Liver (tissue), 9 donors: ENCODE measurements around the gene CRMP1. TPM values are rescaled to one million over a fixed set of nuclear protein-coding genes. Genes with fewer than 3 reads are reported as not detected.

Experiments
- DNase-seq: peaks from one replicate; pipeline ENCODE4 v3.0.0-alpha.2; 2017; ENCODE audit warnings: low spot score
- H3K27ac ChIP-seq, 2 donors: one replicate each; pipeline ENCODE4 v1.7.0; 2013; ENCODE audit warnings: inconsistent platforms in 2 of 2, low read length in 2 of 2, control low read depth in 1 of 2, low read depth in 1 of 2, mild to moderate bottlenecking in 1 of 2
- H3K27me3 ChIP-seq, 4 donors: one replicate each; pipeline versions ENCODE4 v1.6.1 to v1.7.0; 2013; ENCODE audit warnings: low read length in 3 of 4, inconsistent platforms in 1 of 4, mild to moderate bottlenecking in 1 of 4, moderate library complexity in 1 of 4; ENCODE audit not compliant: control insufficient read depth in 4 of 4, insufficient read depth in 4 of 4
- H3K36me3 ChIP-seq, 4 donors: one replicate each; pipeline versions ENCODE4 v1.6.1 to v1.7.0; 2013; ENCODE audit warnings: low read length in 3 of 4, mild to moderate bottlenecking in 3 of 4, low read depth in 1 of 4, moderate library complexity in 1 of 4; ENCODE audit not compliant: control insufficient read depth in 4 of 4, insufficient read depth in 3 of 4
- H3K4me1 ChIP-seq, 4 donors: one replicate each; pipeline versions ENCODE4 v1.6.1 to v1.7.0; 2013; ENCODE audit warnings: low read length in 3 of 4, mild to moderate bottlenecking in 3 of 4, moderate library complexity in 1 of 4; ENCODE audit not compliant: control insufficient read depth in 4 of 4, insufficient read depth in 4 of 4
- H3K4me3 ChIP-seq, 3 donors: one replicate each; pipeline versions ENCODE4 v1.6.1 to v1.7.0; 2013; ENCODE audit warnings: low read length in 3 of 3, control low read depth in 1 of 3, low read depth in 1 of 3, mild to moderate bottlenecking in 1 of 3
- H3K9ac ChIP-seq, 2 donors: one replicate each; pipeline ENCODE4 v1.7.0; 2013; ENCODE audit warnings: low read length in 2 of 2, mild to moderate bottlenecking in 2 of 2, moderate library complexity in 2 of 2, control low read depth in 1 of 2, low read depth in 1 of 2
- H3K9me3 ChIP-seq, 4 donors: one replicate each; pipeline versions ENCODE4 v1.6.1 to v1.7.0; 2013; ENCODE audit warnings: low read length in 3 of 4; ENCODE audit not compliant: control insufficient read depth in 4 of 4
- FOXA1 ChIP-seq: IDR thresholded peaks from 2 replicates; pipeline ENCODE4 v1.6.1; 2016; ENCODE audit warnings: antibody characterized with exemption
- GABPA ChIP-seq, 2 donors: IDR thresholded peaks in 1 of 2; conservative IDR thresholded peaks in 1 of 2; 2 replicates each; pipeline ENCODE4 v1.6.1; 2016; ENCODE audit warnings: antibody characterized with exemption in 2 of 2, mild to moderate bottlenecking in 1 of 2, moderate library complexity in 1 of 2
- HNF4A ChIP-seq, 2 donors: conservative IDR thresholded peaks; 2 replicates each; pipeline ENCODE4 v1.6.1; 2016; ENCODE audit warnings: antibody characterized with exemption in 2 of 2, mild to moderate bottlenecking in 2 of 2
- HNF4G ChIP-seq: IDR thresholded peaks from 2 replicates; pipeline ENCODE4 v1.6.1; 2016; ENCODE audit warnings: antibody characterized with exemption
- SP1 ChIP-seq: IDR thresholded peaks from 2 replicates; pipeline ENCODE4 v1.6.1; 2018; ENCODE audit warnings: antibody characterized with exemption, mild to moderate bottlenecking
- TAF1 ChIP-seq: conservative IDR thresholded peaks from 2 replicates; pipeline ENCODE4 v1.6.1; 2016; ENCODE audit warnings: antibody characterized with exemption, mild to moderate bottlenecking
- WGBS: extraction: QIAGEN DNeasy Blood & Tissue Kit; methylation state at CpG from one replicate; pipeline ENCODE4 v1.1.7; 2013; 5-methylcytosine and 5-hydroxymethylcytosine counted together
- polyA plus RNA-seq, 2 donors: library from polyadenylated mRNA; stranded (reverse) in 1 of 2; unstranded in 1 of 2; fragments of 200-250 nt in 1 of 2; fragments of >200 nt in 1 of 2; fragmentation: Nextera tagmentation in 1 of 2; extraction: Ambion mirVana in 1 of 2; gene quantifications; one replicate each; pipeline versions ENCODE4 v1.2.1 to v1.2.3, GENCODE V29; 2013 to 2015
- total RNA-seq, 2 donors: library from RNA; depleted of rRNA; stranded (reverse); fragments of >200 nt; gene quantifications; one replicate each; pipeline ENCODE4 v1.2.3, GENCODE V29; 2014
- TF ChIP-seq, protein P1 (sequence below): IDR thresholded peaks from 2 replicates; pipeline ENCODE4 v1.6.1; 2016; ENCODE audit warnings: antibody characterized with exemption
- TF ChIP-seq, protein P2 (sequence below): fragments of 150-350 bp; IDR thresholded peaks from 2 replicates; pipeline ENCODE4 v1.5.1; 2017; ENCODE audit warnings: improper control_type of control experiment, low read depth, low read length; ENCODE audit not compliant: missing input control
- TF ChIP-seq, protein P3 (sequence below): IDR thresholded peaks from 2 replicates; pipeline ENCODE4 v1.6.1; 2016; ENCODE audit warnings: antibody characterized with exemption
- donor health status: healthy.
- donor health status: healthy.
- donor health status: healthy.
- donor health status: healthy.
- donor health status: healthy.

CRMP1 gene
- total and polyA plus RNA-seq, 4 donors: 0.06 to 0.42 (median 0.12) TPM

DNA sequence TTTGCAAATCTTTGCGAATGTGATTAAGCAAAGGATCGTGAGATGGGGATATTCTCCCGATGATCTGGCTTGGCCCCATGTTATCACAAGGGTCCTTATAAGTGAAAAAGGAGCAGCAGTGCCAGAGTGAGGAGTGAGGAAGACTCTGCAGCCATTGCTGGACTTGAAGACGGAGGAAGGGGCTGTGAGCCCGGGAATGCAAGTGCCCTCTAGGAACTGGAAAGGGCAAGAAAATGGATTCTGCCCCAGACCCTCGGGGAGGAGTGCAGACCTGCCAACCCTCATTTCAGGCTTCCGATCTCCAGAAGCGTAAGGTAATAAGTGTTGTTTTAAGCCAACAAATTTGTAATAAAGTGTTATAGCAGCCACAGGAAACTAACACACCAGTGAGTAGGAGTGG lies 105.6 kb downstream of the CRMP1 start:
- 95% methylated on average over 8 of the region's 8 CpGs for whole genome bisulfite sequencing

DNA sequence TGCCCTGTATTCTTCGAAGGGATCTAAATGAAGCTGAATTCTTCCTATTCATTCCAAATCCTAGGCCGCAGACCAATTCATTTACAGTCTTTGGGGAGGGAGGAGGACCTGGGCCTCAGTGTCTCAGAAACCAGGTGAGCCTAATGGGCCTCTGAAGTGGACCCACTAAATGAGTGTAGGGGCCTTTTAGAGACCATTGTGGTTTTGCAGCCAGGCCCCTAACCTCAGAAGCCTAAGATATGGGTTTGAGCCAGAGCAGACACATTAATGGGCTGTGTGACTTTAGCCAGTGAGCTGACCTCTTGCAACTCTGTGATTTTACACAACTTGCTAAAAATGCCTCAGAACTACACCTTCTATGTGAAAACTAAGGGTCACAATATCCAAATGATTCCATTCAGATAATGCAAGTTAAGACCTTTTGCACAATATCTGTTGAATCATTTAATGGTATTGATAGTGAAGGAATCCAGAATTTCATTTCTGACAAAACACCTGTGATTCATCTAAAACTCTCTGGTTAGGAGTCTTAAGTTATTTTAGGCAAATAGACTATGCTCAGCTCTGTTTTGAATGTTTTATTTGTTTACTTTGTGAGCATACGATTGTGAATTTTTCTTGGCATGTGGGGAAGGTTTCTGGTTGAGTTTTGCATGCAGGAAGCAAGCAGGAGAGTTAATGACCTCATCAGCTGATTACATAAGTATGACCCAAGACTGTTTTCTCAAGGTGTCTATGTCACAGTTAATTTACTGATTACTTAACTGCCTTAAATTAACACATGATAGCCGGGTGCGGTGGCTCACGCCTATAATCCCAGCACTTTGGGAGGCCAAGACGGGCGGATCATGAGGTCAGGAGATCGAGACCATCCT lies 106.8 kb downstream of the CRMP1 start:
- Histone ChIP-seq H3K9ac (no peak overlapping the region), H3K4me3 (no peak overlapping the region), H3K27me3 (no peaks in the 10 kb centered on the region), H3K9me3 (no peaks in the 10 kb centered on the region), H3K27ac (no peak overlapping the region), H3K4me1 (no peaks in the 10 kb centered on the region), H3K36me3 (peaks cover 0 to 11% (median 2%) of the 10 kb centered on the region in 4 donors)
- 76% methylated on average over 9 of the region's 9 CpGs for WGBS
- TF ChIP-seq HNF4A (conservative IDR thresholded peaks at IDR 0.05) (no peak), FOXA1 (no peak), GABPA (IDR thresholded peaks at IDR 0.05 in 1 of 2, conservative IDR thresholded peaks at IDR 0.05 in 1 of 2) (no peak), SP1 (no peak)
- TF ChIP-seq, protein P1, sequence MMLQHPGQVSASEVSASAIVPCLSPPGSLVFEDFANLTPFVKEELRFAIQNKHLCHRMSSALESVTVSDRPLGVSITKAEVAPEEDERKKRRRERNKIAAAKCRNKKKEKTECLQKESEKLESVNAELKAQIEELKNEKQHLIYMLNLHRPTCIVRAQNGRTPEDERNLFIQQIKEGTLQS: no peak
- TF ChIP-seq, protein P2, sequence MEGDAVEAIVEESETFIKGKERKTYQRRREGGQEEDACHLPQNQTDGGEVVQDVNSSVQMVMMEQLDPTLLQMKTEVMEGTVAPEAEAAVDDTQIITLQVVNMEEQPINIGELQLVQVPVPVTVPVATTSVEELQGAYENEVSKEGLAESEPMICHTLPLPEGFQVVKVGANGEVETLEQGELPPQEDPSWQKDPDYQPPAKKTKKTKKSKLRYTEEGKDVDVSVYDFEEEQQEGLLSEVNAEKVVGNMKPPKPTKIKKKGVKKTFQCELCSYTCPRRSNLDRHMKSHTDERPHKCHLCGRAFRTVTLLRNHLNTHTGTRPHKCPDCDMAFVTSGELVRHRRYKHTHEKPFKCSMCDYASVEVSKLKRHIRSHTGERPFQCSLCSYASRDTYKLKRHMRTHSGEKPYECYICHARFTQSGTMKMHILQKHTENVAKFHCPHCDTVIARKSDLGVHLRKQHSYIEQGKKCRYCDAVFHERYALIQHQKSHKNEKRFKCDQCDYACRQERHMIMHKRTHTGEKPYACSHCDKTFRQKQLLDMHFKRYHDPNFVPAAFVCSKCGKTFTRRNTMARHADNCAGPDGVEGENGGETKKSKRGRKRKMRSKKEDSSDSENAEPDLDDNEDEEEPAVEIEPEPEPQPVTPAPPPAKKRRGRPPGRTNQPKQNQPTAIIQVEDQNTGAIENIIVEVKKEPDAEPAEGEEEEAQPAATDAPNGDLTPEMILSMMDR: no peak
- DNase-seq: no peak

More for the DNA sequence above, 105.6 kb downstream of the CRMP1 start:
- no peaks in the 10 kb centered on the region for H3K27me3 ChIP-seq
- TF ChIP-seq HNF4G: no peak
- no peak for TF ChIP-seq TAF1
- no peaks in the 10 kb centered on the region for H3K9me3 ChIP-seq
- no peaks in the 10 kb centered on the region for H3K4me1 ChIP-seq
- no peak overlapping the region for H3K9ac ChIP-seq
- no peak overlapping the region for H3K27ac ChIP-seq
- no peak for DNase-seq
- H3K4me3 ChIP-seq: no peak overlapping the region
- peaks cover 0 to 11% (median 2%) of the 10 kb centered on the region in 4 donors for H3K36me3 ChIP-seq

DNA sequence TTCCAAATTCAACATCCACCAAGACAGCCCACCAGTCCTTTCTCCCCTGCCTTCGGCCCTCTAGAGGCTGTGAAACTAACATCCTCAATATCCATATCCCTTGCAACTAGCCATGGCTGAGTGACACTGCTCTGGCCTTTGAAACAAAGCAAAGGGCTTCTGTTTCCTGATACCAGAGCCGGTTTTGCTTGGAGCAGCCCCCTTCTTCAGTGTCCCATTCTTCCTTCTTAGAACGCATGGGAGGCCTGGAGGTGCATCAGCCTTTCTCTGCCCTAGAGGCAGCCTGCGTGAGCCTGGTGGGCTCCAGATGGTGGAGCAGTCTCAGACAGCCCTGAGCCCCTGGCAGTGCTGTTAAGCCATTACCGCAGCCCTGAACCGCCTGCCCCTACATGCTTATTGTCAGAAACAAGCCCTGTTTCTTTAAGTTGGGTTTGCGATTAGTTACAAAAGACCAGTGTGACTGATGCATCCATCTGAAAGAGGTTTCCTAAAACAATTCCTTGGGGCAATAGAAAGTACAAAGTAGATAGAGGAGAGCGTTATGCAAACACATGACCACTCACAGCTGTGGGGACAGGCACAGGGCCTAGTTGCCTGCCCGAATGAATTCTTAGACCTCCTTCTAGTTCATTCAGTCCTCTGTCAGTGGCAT lies 107.8 kb downstream of the CRMP1 start:
- 90% methylated on average over 9 of the region's 9 CpGs for WGBS
- no peak overlapping the region for H3K4me3 ChIP-seq
- no peaks in the 10 kb centered on the region for H3K27me3 ChIP-seq
- no peaks in the 10 kb centered on the region for H3K9me3 ChIP-seq
- TF ChIP-seq, protein P3, sequence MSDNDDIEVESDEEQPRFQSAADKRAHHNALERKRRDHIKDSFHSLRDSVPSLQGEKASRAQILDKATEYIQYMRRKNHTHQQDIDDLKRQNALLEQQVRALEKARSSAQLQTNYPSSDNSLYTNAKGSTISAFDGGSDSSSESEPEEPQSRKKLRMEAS: no peak
- no peak for TF ChIP-seq TAF1
- H3K9ac ChIP-seq: no peak overlapping the region
- no peaks in the 10 kb centered on the region for H3K4me1 ChIP-seq
- H3K36me3 ChIP-seq: peaks cover 0 to 11% (median 2%) of the 10 kb centered on the region in 4 donors
- no peak overlapping the region for H3K27ac ChIP-seq
- no peak for DNase-seq
